IPS DF 6.9 (cell line): ENCODE measurements around the gene MPP2.

Source experiments
- DNase-seq: peaks from one replicate; pipeline ENCODE4 v3.0.0-alpha.2; 2013; ENCODE audit warnings: low read depth, low spot score
- H3K27ac ChIP-seq: one replicate; pipeline ENCODE4 v1.5.1; 2013; ENCODE audit warnings: low read length, control low read depth
- H3K27me3 ChIP-seq: 2 replicates; pipeline ENCODE4 v1.6.1; 2013; ENCODE audit warnings: mild to moderate bottlenecking, low read length; ENCODE audit not compliant: control insufficient read depth, insufficient read depth
- H3K36me3 ChIP-seq: 2 replicates; pipeline ENCODE4 v1.6.1; 2013; ENCODE audit warnings: low read length; ENCODE audit not compliant: control insufficient read depth, insufficient read depth
- H3K4me1 ChIP-seq: 2 replicates; pipeline ENCODE4 v1.6.1; 2013; ENCODE audit warnings: low read length; ENCODE audit not compliant: control insufficient read depth, insufficient read depth
- H3K4me3 ChIP-seq: 2 replicates; pipeline ENCODE4 v1.5.1; 2013; ENCODE audit warnings: mild to moderate bottlenecking, low read length
- H3K9me3 ChIP-seq: 2 replicates; pipeline ENCODE4 v1.6.1; 2013; ENCODE audit warnings: low read length, inconsistent platforms; ENCODE audit not compliant: control insufficient read depth, insufficient read depth
- WGBS: extraction: QIAGEN DNeasy Blood & Tissue Kit; methylation state at CpG from one replicate; pipeline ENCODE4 v1.1.7; 2013; ENCODE audit warnings: mixed read lengths, missing lambda C conversion rate; ENCODE audit not compliant: insufficient read length, insufficient coverage; 5-methylcytosine and 5-hydroxymethylcytosine counted together

MPP2 gene

DNA sequence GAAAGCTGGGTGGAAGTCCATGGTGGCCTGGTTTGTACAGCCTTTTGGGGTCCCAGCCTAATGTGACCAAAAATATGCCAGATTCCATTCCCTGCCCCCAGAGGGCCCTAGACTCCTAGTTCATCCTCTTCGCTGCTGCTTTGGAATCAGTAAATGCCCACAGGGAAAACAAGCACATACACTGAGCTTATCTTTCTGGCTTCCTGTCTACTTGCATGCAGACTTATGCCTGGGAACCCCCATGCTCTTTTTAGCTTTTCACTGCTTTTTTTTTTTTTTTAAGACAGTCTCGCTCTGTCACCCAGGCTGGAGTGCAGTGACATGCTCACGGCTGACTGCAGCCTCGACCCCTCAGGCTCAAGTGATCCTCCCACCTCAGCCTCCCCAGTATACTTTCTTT lies 66.5 kb downstream of the MPP2 start:
- DNase-seq, result no peak
- no peak overlapping the region for H3K27ac ChIP-seq

DNA sequence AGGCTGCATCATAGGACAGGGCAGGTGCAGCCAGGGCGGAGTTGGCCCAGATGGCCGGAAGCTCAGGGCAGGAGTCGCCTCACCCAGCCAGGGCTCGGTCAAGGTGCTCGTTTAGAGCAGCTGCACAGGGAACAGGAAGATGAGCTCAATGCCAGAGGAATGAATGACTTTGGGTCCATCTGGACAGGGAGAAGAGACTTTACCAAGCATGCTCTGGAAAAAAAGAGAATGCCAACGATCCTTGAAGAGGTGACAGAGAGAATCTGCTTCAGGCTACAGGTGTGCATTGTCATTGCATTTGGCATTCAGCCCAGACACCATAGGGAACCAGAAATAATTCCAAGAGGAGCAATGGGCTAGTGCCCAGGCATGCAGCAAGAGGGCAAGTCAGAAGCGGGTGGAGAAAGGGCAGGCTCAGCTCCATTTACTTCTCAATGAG lies 67.6 kb downstream of the MPP2 start:
- Histone ChIP-seq H3K27me3 (no peaks in the 10 kb centered on the region), H3K4me1 (no peaks in the 10 kb centered on the region), H3K9me3 (no peaks in the 10 kb centered on the region), H3K27ac (no peak overlapping the region), H3K4me3 (no peak overlapping the region), H3K36me3 (no peaks in the 10 kb centered on the region)
- WGBS, result no CpG with 5 or more reads among the region's 7 CpGs
- DNase-seq, result no peak

More for the DNA sequence above, 66.5 kb downstream of the MPP2 start:
- no peak overlapping the region for H3K4me3 ChIP-seq
- H3K27me3 ChIP-seq, result no peaks in the 10 kb centered on the region
- no peaks in the 10 kb centered on the region for H3K4me1 ChIP-seq
- WGBS, result no CpG with 5 or more reads among the region's 4 CpGs
- H3K36me3 ChIP-seq, result no peaks in the 10 kb centered on the region
- no peaks in the 10 kb centered on the region for H3K9me3 ChIP-seq

DNA sequence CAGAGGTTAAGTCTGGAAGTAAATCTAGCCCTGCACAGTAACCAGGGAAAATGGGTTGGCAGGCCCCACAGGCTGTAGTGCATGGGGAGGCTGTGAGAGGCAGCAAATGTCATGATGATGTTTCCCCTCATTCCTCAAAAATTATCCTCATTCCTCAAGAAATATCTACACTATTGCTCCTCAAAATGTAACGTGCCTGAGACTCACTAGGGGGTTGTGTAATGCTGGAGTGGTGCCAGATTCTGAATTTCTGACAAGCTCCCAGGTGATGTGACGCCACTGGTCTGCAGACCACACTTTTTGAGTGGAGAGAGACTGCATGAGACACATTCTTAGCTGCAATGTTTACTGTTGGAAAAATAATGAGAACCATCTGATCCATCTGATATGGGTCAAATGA lies 73.2 kb downstream of the MPP2 start:
- Histone ChIP-seq H3K36me3 (no peaks in the 10 kb centered on the region), H3K27me3 (no peaks in the 10 kb centered on the region; the same call in 1 of the 2 replicates), H3K4me3 (no peak overlapping the region), H3K27ac (no peak overlapping the region), H3K9me3 (no peaks in the 10 kb centered on the region), H3K4me1 (no peaks in the 10 kb centered on the region)
- WGBS, result no CpG with 5 or more reads among the region's 2 CpGs
- DNase-seq, result no peak

DNA sequence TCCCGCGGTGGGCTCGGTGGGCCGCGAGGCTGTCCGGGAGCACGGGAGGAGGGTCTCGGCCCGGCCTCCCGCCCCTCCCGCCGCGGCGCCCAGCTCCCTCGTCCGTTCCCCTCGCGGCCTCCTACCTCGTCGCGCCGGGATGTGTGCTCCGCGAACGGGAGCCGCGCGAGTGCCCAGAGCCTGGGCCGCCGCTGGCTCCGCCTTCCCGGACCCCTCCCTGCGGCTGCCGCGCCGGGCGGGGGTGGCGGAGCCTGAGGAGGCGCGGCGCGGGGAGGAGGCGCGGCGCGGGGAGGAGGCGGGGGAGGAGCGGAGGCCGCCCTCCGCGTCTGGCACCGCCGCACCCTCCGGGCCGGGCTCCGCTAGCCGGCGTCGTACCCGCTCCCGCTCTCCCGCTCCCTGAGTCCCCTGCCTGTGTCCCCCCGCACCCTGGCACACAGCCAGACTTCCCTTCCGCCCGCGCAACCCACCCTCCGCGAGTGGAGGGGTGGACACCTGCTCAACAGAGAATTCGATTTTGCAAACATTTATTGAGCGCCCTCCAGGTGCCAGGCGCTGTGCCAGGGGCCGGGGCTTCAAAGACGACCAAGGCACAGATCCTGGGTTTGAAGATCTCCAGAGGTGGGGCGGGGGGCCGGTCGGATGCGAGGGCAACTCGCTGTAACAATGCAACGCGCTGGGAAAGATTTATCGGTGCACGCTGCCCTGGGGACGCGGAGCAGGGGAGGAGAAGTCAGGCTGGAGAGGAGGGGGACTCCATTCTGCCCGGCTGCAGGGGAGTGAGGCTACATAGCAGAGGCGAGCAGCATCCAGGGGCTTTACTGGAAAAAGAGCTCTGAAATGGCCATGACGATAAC lies 74.1 kb downstream of the MPP2 start, which contains the start of gene MPP3:
Gene MPP3, minus strand, starts transcription at position 171 of the 854 bp plus-strand sequence. CDS start 1,240 bp downstream, outside the sequence.
- Histone ChIP-seq H3K27me3 (no peaks in the 10 kb centered on the region; the same call in 1 of the 2 replicates), H3K9me3 (no peaks in the 10 kb centered on the region), H3K4me1 (no peaks in the 10 kb centered on the region), H3K4me3 (peak within 1 kb of the TSS; percentile 67), H3K36me3 (no peaks in the 10 kb centered on the region), H3K27ac (no peak within 1 kb of the TSS)
- DNase-seq, result no peak
- no CpG with 5 or more reads among the region's 87 CpGs for WGBS

DNA sequence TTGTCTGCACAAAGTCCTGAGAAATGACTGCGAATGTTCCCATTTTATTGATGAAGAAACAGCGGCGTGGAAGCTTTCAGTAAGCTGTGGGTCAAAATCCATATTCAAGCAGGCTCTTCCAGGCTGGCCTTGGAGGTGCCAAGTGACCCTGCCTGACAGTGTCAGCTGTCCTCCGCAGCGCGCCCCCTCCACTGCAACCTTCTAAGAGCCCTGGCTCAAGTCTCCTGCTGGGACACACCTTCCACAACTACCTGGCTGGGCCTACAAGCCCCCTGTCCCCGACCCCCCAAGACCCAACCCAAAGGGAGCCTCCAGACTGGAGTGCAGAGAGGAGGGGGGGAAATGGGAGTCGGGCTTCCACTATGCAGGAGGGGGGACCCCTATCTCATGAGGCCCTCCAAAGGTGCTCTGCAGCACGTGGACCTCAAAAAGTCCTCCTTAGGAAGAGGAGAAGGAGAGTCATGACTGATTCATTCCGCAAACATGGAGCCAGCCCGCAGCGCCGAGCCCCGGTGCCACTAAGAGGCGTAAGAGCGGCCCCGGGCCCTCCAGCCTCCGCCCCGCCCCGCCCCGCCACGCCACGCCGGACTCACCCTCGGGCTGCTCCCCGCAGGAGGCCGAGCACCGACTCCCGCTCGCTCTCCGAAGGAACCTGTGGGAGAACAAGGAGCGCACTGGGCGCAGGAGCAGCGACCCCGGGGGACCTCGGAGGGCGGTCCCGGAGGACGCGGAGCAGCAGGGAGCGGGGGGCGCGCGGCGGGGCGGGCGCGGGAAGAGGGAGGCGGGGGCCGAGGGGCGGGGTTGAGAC lies 75.0 kb downstream of the MPP2 start:
- Histone ChIP-seq H3K27ac (no peak overlapping the region), H3K36me3 (no peaks in the 10 kb centered on the region), H3K4me1 (no peaks in the 10 kb centered on the region), H3K9me3 (no peaks in the 10 kb centered on the region), H3K27me3 (no peaks in the 10 kb centered on the region; the same call in 1 of the 2 replicates), H3K4me3 (peak overlapping the region; percentile 67)
- WGBS, result no CpG with 5 or more reads among the region's 51 CpGs
- DNase-seq, result no peak

DNA sequence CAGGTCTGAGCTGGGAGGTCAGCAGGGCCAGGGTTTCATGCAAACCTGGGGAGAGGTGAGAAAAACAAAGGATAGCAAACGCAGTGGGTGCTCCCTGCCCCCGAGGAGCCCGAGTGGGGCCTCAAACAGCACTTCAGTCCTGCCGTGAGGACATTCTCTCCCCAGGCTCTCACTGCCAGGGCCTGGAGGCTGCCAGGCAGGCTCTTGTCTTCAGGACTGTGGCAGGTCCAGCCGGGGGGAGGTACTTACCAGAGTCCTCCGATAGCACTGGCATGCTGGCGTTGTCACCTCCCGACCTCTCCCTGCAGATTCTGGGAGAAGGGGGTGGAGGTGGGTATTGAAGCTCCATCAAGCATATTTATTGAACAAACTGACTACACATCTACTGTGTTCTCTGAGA lies 75.7 kb downstream of the MPP2 start:
- Histone ChIP-seq H3K4me1 (no peaks in the 10 kb centered on the region), H3K27ac (no peak overlapping the region)
- no CpG with 5 or more reads among the region's 8 CpGs for WGBS

DNA sequence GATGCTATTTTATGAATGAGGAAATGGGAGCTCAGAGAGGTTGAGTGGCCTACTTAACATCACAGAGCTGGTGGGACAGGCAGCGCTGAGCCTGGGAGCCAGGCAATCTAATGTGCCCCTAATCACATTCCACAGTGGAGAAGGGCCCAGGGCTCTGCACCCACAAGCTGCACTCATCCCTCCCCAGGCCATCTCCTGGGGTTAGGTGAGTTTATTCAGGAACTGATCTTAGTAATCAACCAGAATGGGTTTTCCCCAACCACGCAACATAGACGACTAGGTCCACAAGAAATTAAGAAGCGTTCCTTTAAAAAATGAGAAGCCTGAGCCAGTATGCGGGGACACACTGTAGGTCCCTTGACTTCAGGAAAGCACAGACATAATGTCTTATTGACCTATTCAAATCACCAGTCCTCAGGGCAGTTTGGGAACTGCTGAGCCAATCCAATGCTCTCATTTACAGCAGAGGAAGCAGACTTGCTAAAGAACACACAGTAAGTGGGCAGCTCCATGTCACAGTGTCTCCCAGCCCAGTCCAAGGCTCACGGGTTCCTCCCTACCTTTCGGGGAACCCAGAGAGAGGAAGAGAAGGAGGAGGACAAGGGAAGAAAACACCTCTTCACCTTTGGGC lies 76.7 kb downstream of the MPP2 start:
- H3K36me3 ChIP-seq, result no peaks in the 10 kb centered on the region
- H3K4me3 ChIP-seq, result no peak overlapping the region
- no CpG with 5 or more reads among the region's 7 CpGs for WGBS
- no peaks in the 10 kb centered on the region for H3K4me1 ChIP-seq
- H3K27ac ChIP-seq, result no peak overlapping the region
- no peaks in the 10 kb centered on the region; the same call in 1 of the 2 replicates for H3K27me3 ChIP-seq
- no peaks in the 10 kb centered on the region for H3K9me3 ChIP-seq
- DNase-seq, result no peak

More for the DNA sequence above, 75.7 kb downstream of the MPP2 start:
- no peak overlapping the region for H3K4me3 ChIP-seq
- DNase-seq, result no peak
- no peaks in the 10 kb centered on the region for H3K9me3 ChIP-seq
- no peaks in the 10 kb centered on the region; the same call in 1 of the 2 replicates for H3K27me3 ChIP-seq
- H3K36me3 ChIP-seq, result no peaks in the 10 kb centered on the region

DNA sequence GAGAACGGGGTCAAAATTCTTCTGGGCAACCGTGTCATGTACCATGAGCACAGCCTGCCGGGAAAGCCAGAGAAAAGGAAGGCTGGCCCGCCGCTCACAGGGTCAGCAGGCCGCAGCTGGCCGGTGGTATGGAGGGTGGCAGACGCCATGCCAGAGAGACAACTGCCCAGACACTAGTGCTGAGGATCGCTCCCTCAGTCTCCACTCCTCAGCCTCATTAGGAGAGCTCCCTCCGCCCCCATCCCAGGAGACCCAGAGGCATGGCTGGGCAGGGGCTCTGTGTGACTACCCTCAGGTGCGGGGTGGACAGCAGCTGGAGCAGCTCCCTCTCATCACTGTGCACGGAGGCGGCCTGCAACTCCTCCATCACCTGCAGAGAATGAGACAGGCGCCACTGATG lies 77.6 kb downstream of the MPP2 start:
- 0 out of 2 replicates have a peak, but pooled peaks cover 2% of the 10 kb centered on the region for H3K36me3 ChIP-seq
- WGBS, result no CpG with 5 or more reads among the region's 14 CpGs
- H3K9me3 ChIP-seq, result no peaks in the 10 kb centered on the region
- H3K27me3 ChIP-seq, result no peaks in the 10 kb centered on the region; the same call in 1 of the 2 replicates
- H3K4me1 ChIP-seq, result no peaks in the 10 kb centered on the region
- H3K4me3 ChIP-seq, result no peak overlapping the region
- no peak overlapping the region for H3K27ac ChIP-seq
- no peak for DNase-seq

DNA sequence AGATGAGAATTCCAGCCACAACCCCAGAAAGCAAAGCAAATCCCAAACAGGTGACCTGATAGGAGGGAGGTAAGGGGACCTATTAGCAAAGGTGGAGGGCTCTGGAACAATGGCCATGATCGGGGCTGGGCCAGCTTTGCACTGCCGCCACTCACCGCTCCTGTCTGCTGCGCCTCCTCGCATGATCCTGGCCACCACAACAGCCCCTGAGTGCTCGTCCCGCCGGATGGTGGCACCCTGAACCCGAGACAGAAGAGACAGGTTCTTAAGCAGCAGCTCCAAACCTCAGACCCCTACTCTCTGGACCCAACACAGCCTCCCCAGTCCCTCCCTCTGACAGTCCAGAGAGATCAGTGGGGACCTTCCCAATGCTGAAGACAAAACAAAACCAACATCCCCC lies 79.7 kb downstream of the MPP2 start:
- H3K4me3 ChIP-seq, result no peak overlapping the region
- H3K27me3 ChIP-seq, result no peaks in the 10 kb centered on the region
- 0 out of 2 replicates have a peak, but pooled peaks cover 2% of the 10 kb centered on the region for H3K36me3 ChIP-seq
- no peak overlapping the region for H3K27ac ChIP-seq
- H3K4me1 ChIP-seq, result no peaks in the 10 kb centered on the region
- no peak for DNase-seq
- no peaks in the 10 kb centered on the region for H3K9me3 ChIP-seq
- no CpG with 5 or more reads among the region's 9 CpGs for whole genome bisulfite sequencing

DNA sequence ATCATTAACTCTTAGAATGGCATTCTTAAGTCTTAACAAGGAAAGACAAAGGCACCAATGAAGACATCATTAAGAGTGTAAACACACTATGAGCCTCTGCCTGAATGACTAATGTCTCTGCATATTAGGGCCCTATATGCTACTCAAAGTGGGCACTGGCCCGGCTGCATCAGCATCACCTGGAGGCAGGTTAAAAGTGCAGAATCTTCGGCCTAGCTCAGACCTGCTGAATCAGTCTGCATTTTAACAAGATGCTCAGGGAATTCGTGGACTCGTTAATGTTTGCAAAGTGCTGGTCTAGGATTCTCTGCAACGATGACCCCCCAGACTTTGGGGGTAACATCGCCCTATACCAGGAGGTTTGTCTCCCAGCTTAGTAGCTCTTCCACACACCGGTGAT lies 81.1 kb downstream of the MPP2 start:
- H3K9me3 ChIP-seq, result no peaks in the 10 kb centered on the region
- H3K4me3 ChIP-seq, result no peak overlapping the region
- H3K27ac ChIP-seq, result no peak overlapping the region
- H3K4me1 ChIP-seq, result no peaks in the 10 kb centered on the region
- DNase-seq, result no peak
- no CpG with 5 or more reads among the region's 7 CpGs for WGBS
- H3K27me3 ChIP-seq, result no peaks in the 10 kb centered on the region
- 0 out of 2 replicates have a peak, but pooled peaks cover 2% of the 10 kb centered on the region for H3K36me3 ChIP-seq
